ELR (cell line): ENCODE results near the gene MYO16.
"Not testable (repeated sequence)": the region's sequence is repeated elsewhere in the genome, so short reads cannot be mapped to it uniquely, and the experiment has no call there.

Experiments used
- DNase-seq: peaks from one replicate; pipeline ENCODE4 v3.0.0-alpha.2; 2015; ENCODE audit warnings: low read depth

The MYO16 gene

GRCh38 chr13:108742701-108743451 is 113.5 kb downstream of the MYO16 start:
- no peak for DNase-seq

GRCh38 chr13:108743522-108743921 is 114.1 kb downstream of the MYO16 start:
- DNase-seq, result no peak

DNA sequence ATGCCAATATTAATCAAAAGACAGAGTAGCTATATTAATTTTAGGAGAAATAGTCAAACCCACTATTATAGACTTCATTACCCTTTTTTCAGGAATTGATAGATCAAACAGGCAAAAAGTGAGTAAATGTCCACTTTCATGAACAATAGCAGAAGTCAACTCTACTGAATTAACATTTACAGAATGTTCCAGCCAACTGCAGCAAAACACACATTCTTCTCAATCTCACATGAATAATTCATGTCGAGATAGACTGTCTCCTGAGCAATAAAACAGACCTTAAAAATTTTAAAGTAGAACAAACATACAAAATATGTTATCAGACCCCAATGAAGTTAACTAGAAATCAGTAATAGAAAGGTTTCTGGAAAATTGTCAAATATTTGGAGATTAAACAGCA is 118.4 kb downstream of the MYO16 start:
- no peak for DNase-seq

DNA sequence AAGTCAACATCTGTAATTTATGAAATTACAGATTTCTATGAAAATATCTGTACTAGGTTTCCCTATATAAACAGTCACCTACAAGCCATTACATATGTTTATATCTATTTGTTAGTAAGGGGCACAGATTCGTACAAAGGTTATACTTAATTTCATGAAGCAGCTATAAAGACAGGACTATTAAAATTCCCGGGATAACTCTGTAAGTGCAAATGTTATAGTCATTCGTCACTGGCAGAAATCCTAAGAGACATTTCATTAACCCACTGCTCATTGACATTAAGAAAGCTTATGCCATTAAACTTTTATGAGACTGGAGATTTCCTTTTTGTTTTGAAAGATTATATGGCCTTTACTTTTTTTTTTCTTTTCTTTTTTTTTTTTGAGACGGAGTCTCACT is 122.9 kb downstream of the MYO16 start:
- DNase-seq, result no peak

GRCh38 chr13:108755083-108755482 is 125.7 kb downstream of the MYO16 start:
- DNase-seq, result no peak

DNA sequence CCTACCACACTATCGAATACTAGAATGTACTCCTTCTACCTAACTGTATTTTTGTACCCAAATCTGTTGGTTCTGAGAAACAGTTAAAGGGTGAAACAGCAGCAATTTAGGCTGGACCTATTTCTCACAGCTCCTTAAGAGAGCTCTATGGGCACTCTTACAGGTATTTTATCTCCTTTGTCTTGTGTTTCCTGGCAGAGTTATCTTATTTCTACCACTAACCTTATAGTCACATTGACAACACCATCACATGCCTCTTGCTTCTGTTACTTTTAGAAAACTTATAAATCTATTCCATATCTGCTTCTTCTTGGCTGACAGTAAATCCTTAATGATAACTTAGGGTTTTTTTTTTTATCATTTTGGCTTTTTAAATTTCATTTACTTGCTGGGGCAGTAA is 130.7 kb downstream of the MYO16 start:
- DNase-seq, result no peak

- no peak for DNase-seq
Observed at GRCh38 chr13:108760541-108760940, 131.1 kb downstream of the MYO16 start.

DNA sequence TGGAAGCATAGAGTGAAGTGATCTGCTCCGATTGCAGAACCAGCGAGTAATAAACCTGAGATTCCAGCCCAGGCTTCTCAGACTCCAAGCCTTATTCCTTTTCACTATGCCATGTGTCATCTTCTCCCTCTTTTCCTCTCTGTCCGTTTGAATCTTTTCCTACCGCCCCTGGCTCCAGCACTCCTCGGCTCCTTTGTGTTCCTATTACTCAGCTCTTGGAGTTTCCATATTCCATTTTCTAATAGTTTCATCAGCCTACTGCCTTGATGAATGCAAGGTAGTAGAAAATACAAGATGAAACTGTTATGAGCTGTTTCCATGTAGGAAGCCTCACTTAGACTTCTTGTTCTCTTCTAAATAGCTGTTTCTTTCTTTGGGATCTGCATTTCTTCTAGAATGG is 138.6 kb downstream of the MYO16 start:
- DNase-seq, result no peak

GRCh38 chr13:108769213-108770070 is 140.0 kb downstream of the MYO16 start:
- no peak for DNase-seq

- no peak for DNase-seq
Observed at GRCh38 chr13:108775597-108775996, 146.2 kb downstream of the MYO16 start.

GRCh38 chr13:108776650-108777049 is 147.2 kb downstream of the MYO16 start:
- DNase-seq, result no peak

GRCh38 chr13:108777421-108778420 is 148.3 kb downstream of the MYO16 start:
- DNase-seq, result no peak

GRCh38 chr13:108779308-108779707 is 149.9 kb downstream of the MYO16 start:
- DNase-seq, result no peak

DNA sequence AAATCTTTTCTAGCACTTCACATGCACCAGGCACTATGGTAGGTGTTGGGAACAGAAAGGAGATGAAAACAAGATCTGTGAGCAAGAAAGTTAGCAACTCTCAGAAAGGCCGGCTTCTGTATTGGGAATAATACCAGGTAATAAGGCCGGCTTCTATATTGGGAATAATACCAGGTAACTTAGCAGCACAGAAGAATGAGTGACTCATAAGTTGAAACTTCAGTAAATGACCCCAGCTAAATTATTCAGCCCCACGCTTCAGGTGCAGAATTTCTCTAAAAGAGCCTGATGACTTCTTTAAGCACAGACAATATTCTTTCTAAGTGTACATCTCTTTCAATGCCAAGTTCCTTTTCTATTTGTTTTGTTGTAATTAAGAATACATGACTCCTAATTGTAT is 151.3 kb downstream of the MYO16 start:
- no peak for DNase-seq

- no peak for DNase-seq
Observed at GRCh38 chr13:108781312-108781711, 151.9 kb downstream of the MYO16 start.

GRCh38 chr13:108782480-108782879 is 153.1 kb downstream of the MYO16 start:
- not testable (repeated sequence) for DNase-seq

DNA sequence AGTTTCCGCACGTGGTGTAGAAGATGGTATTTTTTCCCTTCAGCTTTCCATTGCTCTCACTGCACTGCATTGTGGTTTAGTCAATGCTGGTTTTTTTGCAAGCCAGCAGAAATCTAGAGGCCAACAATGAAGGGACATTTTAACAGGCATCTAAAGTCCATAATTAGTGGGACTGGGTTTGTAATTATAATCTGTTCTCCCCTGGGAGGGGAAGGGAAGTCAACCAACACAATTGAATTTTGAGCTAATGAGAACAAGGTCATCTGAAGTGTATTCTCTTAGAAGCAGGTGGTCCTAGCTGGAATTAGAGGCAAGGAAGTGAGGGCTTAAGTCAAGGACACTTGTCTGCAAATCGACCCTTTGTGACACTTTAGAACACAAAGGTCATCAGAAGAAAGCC is 156.4 kb downstream of the MYO16 start:
- no peak for DNase-seq

DNA sequence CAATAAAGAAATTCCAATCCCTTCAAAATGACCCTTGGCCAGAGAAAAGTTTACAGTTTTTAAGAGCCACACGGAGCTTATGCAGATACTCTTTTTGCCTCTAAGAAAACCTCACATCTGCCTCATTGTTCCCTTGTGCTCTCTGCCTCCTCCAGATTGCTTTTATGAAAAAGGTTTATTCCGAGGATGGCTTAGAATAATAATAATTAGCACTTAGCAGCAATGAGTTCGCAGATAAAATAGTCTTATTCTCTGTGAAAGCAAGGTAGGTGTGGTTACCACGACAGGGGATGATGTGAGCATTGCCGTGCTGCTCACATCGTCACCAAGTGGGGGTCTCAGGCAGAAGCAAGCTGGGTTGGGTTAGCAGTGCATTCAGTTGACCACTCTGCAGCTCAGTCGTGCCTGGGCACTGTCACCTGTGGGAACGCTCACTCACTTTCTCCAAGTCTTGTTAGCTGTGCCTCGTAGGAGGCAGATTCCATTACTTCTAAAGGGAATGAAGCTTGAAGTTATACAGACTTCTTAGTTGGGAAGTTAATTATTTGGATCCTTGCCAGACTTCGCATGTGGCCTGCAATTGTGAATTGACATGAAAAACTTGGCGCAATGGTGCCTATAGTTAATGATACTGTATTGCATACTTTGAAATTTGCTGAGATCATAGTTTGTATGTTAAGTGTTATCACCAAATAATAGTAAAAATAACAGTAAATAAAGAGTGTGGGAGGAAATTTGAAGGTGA is 157.2 kb downstream of the MYO16 start:
- no peak for DNase-seq

GRCh38 chr13:108787700-108788414 is 158.4 kb downstream of the MYO16 start:
- no peak for DNase-seq

GRCh38 chr13:108789476-108789875 is 160.1 kb downstream of the MYO16 start:
- no peak for DNase-seq

DNA sequence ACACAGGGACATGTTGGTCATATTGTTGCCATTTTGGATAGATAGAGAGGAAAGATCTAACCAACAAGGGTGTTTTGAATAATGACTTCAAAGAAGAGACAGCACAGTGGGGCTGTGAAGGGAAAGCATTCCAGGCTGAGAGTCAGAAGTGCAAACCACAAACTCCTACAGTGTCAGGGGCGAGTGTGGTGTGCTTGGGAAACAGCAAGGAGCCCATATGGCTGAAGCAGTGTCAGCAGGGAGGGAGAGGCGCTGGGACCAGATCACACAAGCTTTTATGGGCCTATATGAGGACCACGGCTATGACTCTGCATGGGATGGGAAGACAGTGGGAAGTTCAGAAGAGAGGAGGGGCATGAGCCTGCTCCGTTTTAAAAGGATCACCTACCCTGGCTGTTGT is 166.4 kb downstream of the MYO16 start:
- no peak for DNase-seq
